K562 (cell line): ENCODE data around the gene FGF9. TPM values are rescaled to one million over a fixed set of nuclear protein-coding genes. Genes with fewer than 3 reads are reported as not detected.

Experiments used
- ATAC-seq: fragments of 200-7000 bp; cut with Tn5 transposase; 3 replicates; pipeline ENCODE4 v1.9.1; 2020; ENCODE audit warnings: moderate library complexity
- BruUV-seq: library from RNA; stranded (reverse); fragments of 400-500 nt; replicated peaks from 2 replicates; lab custom pipeline; 2021; lab: Mats Ljungman, UMichigan
- CTCF ChIA-PET: fragments of 300-600 bp; formaldehyde crosslinking; extraction: SDS; loops from one replicate; lab custom pipeline; 2021; ENCODE audit warnings: low intra/inter-chr PET ratio; lab: Yijun Ruan, JAX
- POLR2A ChIA-PET: fragments of 300-600, 350-650 bp; sonication (Branson Sonifier 250); formaldehyde crosslinking; extraction: SDS; loops from one replicate; lab custom pipeline; 2021; ENCODE audit warnings: antibody characterized with exemption, inconsistent platforms; lab: Yijun Ruan, JAX
- DNase-seq, 4 experiments: peaks; one replicate each; pipeline versions ENCODE4 v3.0.0 to v3.0.0-alpha.2; 2011 to 2018; ENCODE audit warnings: low spot score in 3 of 4, mixed read lengths in 3 of 4; ENCODE audit errors: extremely low read depth in 1 of 4
- FAIRE-seq: peaks from 2 replicates; lab custom pipeline; 2011; peaks lifted over from hg19 to GRCh38; lab: Jason Lieb, UNC
- H2AFZ ChIP-seq: 2 replicates; pipeline ENCODE4 v1.6.0; 2011; ENCODE audit warnings: low read depth, low read length, control low read depth, inconsistent platforms
- H3K27ac ChIP-seq: fragments of 200-600 bp; 3 replicates; pipeline ENCODE4 v1.8.0; 2011; ENCODE audit warnings: low read depth, mild to moderate bottlenecking, control low read depth, inconsistent platforms, low read length, moderate library complexity, mixed read lengths; ENCODE audit errors: extremely low read depth
- H3K27me3 ChIP-seq, 2 experiments: fragments of 300-600 bp in 1 of 2; 2 replicates in 1 of 2; 3 replicates in 1 of 2; pipeline versions ENCODE4 v1.6.0 to v1.8.0; 2011; ENCODE audit warnings: inconsistent platforms in 2 of 2, low read length in 2 of 2, mild to moderate bottlenecking in 1 of 2, mixed read lengths in 1 of 2, moderate library complexity in 1 of 2; ENCODE audit not compliant: control insufficient read depth in 2 of 2, insufficient read depth in 2 of 2
- H3K36me3 ChIP-seq: fragments of 300-600 bp; 3 replicates; pipeline ENCODE4 v1.8.0; 2011; ENCODE audit warnings: mild to moderate bottlenecking, low read length, inconsistent platforms; ENCODE audit not compliant: control insufficient read depth, insufficient read depth
- H3K4me1 ChIP-seq, 2 experiments: fragments of 200-600 bp in 1 of 2; replicated peaks in 1 of 2; 2 replicates in 1 of 2; 3 replicates in 1 of 2; pipeline versions ENCODE4 v1.5.1 to v1.8.0; 2011; ENCODE audit warnings: inconsistent platforms in 2 of 2, low read length in 2 of 2, mild to moderate bottlenecking in 1 of 2, mixed read lengths in 1 of 2, moderate library complexity in 1 of 2; ENCODE audit not compliant: control insufficient read depth in 2 of 2, insufficient read depth in 2 of 2
- H3K4me2 ChIP-seq: 2 replicates; pipeline ENCODE4 v1.6.1; 2011; ENCODE audit warnings: low read length, control low read depth, inconsistent platforms, mixed read lengths; ENCODE audit not compliant: insufficient read depth
- H3K4me3 ChIP-seq: fragments of 200-600 bp; sonication (generic), shearing (Covaris generic); 2 replicates; pipeline ENCODE4 v1.5.1; 2016; ENCODE audit warnings: control low read depth, inconsistent platforms
- H3K79me2 ChIP-seq: fragments of 200-600 bp; 3 replicates; pipeline ENCODE4 v1.8.0; 2011; ENCODE audit warnings: low read length, inconsistent platforms; ENCODE audit not compliant: control insufficient read depth, insufficient read depth
- H3K9ac ChIP-seq, 2 experiments: 2 replicates each; pipeline versions ENCODE4 v1.6.0 to v1.6.1; 2011; ENCODE audit warnings: low read depth in 2 of 2, low read length in 2 of 2, control low read depth in 1 of 2, inconsistent platforms in 1 of 2, mild to moderate bottlenecking in 1 of 2, mixed read lengths in 1 of 2; ENCODE audit not compliant: insufficient read depth in 1 of 2
- H3K9me1 ChIP-seq: one replicate; pipeline ENCODE4 v1.6.0; 2011; ENCODE audit warnings: inconsistent platforms, mild to moderate bottlenecking, low read length, moderate library complexity; ENCODE audit not compliant: control insufficient read depth, insufficient read depth
- H3K9me3 ChIP-seq: replicated peaks from 2 replicates; pipeline ENCODE4 v1.5.1; 2011; ENCODE audit warnings: low read depth, low read length, inconsistent platforms; ENCODE audit not compliant: control insufficient read depth, insufficient read depth
- H4K20me1 ChIP-seq: replicated peaks from 2 replicates; pipeline ENCODE4 v1.6.1; 2011; ENCODE audit warnings: low read length, inconsistent platforms, mixed read lengths; ENCODE audit not compliant: control insufficient read depth, insufficient read depth
- AFF4 ChIP-seq: sonication (generic); formaldehyde crosslinking; IDR thresholded peaks from 2 replicates; pipeline ENCODE4 v1.8.0; 2023; ENCODE audit warnings: mild to moderate bottlenecking, missing genetic modification reagents
- CLOCK ChIP-seq: fragments of 250-450 bp; sonication (Bioruptor Pico); IDR thresholded peaks from 2 replicates; pipeline ENCODE4 v1.4.0; 2020; ENCODE audit warnings: mild to moderate bottlenecking, moderate library complexity, borderline replicate concordance
- DACH1 ChIP-seq: fragments of 450-650 bp; IDR thresholded peaks from 2 replicates; pipeline ENCODE4 v1.6.1; 2018; ENCODE audit not compliant: partially characterized antibody
- GABPA ChIP-seq: fragments of 200-800 bp; sonication (Bioruptor generic); conservative IDR thresholded peaks from 2 replicates; pipeline ENCODE4 v1.6.1; 2016; ENCODE audit warnings: low read depth, missing genetic modification characterization, missing compliant biosample characterization
- JUNB ChIP-seq: fragments of 450-650 bp; formaldehyde crosslinking; conservative IDR thresholded peaks from 2 replicates; pipeline ENCODE4 v1.4.0; 2020; ENCODE audit warnings: mild to moderate bottlenecking
- LARP7 ChIP-seq: fragments of 450-650 bp; IDR thresholded peaks from 2 replicates; pipeline ENCODE4 v1.6.1; 2016
- SIN3A ChIP-seq, 2 experiments: fragments of 150-350 bp in 1 of 2; IDR thresholded peaks; 2 replicates each; pipeline ENCODE4 v1.6.1; 2011 to 2016; ENCODE audit warnings: borderline replicate concordance in 2 of 2, low read depth in 2 of 2, low read length in 2 of 2, mild to moderate bottlenecking in 2 of 2, moderate library complexity in 2 of 2; ENCODE audit not compliant: control insufficient read depth in 1 of 2
- SRSF1 ChIP-seq: fragments of 200-400 bp; formaldehyde crosslinking; IDR thresholded peaks from 2 replicates; pipeline ENCODE4 v1.6.1; 2017; ENCODE audit warnings: mild to moderate bottlenecking, low read depth, low read length, moderate library complexity
- TCF7L2 ChIP-seq: fragments of 150-350 bp; IDR thresholded peaks from 2 replicates; pipeline ENCODE4 v1.6.1; 2016; ENCODE audit warnings: low read depth, mild to moderate bottlenecking, low read length, moderate library complexity
- TCFL5 ChIP-seq: fragments of 250-450 bp; sonication (Bioruptor Pico); conservative IDR thresholded peaks from 2 replicates; pipeline ENCODE4 v1.6.1; 2021; ENCODE audit warnings: mild to moderate bottlenecking, moderate library complexity, matching md5 sums
- ZNF764 ChIP-seq: fragments of 250-450 bp; sonication (Bioruptor Pico); IDR thresholded peaks from 2 replicates; pipeline ENCODE4 v1.4.0; 2020; ENCODE audit warnings: low read depth, mild to moderate bottlenecking, moderate library complexity
- WGBS: fragments of 100-300 bp; shearing (Covaris generic); methylation state at CpG from one replicate; pipeline ENCODE4 v1.1.6; 2016; ENCODE audit warnings: low coverage, mixed read lengths; ENCODE audit not compliant: insufficient coverage; ENCODE audit errors: missing lambda C conversion rate; 5-methylcytosine and 5-hydroxymethylcytosine counted together
- in situ Hi-C: fragments of 300-500 bp; cut with MboI; formaldehyde crosslinking; loops from 4 replicates; pipeline ENCODE4 v1.15.0; 2018; ENCODE audit warnings: inconsistent platforms, mixed read lengths
- intact Hi-C: fragments of 100-400 bp; cut with micrococcal nuclease; formaldehyde crosslinking; loops from 2 replicates; pipeline ENCODE4 v1.14.2; 2022
- polyA plus RNA-seq, 8 experiments: library from polyadenylated mRNA; depleted of rRNA in 4 of 8; stranded (reverse) in 5 of 8; unstranded in 3 of 8; fragments of >200 nt; fragmentation: Nextera tagmentation in 2 of 8; fragmentation: Illumina TruSeq in 1 of 8; extraction: Ambion mirVana in 2 of 8; extraction: Trizol in 1 of 8; gene quantifications; 2 replicates each; pipeline versions ENCODE4 v1.2.1 to v1.2.3, GENCODE V29; 2011 to 2014; ENCODE audit warnings: inconsistent platforms in 1 of 8, missing spikeins in 1 of 8
- total RNA-seq, 7 experiments: library from RNA; depleted of rRNA in 6 of 7; stranded (reverse); fragments of >200 nt in 6 of 7; fragmentation: Illumina TruSeq in 2 of 7; extraction: Trizol in 2 of 7; gene quantifications; 2 replicates each; pipeline versions ENCODE4 v1.2.1 to v1.2.3, GENCODE V29; 2011 to 2021; ENCODE audit warnings: low replicate concordance in 1 of 7
- TF ChIP-seq, protein P1 (sequence below): fragments of 250-450 bp; sonication (Bioruptor Pico); IDR thresholded peaks from 2 replicates; pipeline ENCODE4 v1.5.0; 2022; ENCODE audit warnings: mild to moderate bottlenecking

The FGF9 gene
- total and polyA plus RNA-seq, 9 of the 15 experiments (the other 6 are each of a cell fraction or from before 2014, with no cell fraction given), result not detected

DNA sequence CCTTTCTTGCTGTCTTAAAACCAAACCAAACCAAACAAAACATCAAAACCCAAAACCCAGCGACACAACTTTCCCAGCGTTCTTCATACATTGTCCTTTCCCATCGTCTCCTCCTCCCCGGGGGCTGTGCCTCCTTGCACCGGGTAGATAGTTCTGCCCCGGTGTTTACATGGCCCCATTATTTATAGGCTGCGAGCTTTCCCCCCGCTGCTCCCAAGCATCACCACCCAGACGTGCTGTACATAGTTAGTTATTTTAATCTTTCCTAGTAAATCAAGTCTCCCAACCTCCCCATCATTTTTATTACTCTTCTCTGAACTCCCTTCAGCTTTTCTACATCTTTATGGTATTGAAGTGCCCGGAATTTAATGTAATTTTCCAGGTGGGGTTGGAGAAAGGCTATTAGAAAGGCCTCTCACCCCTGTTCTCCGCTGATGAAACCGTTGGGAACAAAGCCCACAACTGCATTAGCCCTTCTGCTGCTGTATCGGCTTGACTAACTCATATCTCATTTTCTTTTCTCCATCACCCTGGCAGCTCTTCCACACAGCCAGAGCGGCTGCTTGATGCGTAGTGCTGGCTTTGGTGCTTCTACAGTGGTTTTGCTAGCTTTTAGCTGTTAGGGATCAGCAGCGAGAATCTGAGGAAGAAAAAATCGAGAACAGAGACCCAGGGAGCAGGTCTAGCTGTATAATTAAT lies 53.1 kb downstream of the FGF9 start:
- Histone ChIP-seq H3K36me3 (no peaks in the 10 kb centered on the region), H3K4me2 (no peak overlapping the region), H3K9ac (no peak overlapping the region), H2AFZ (no peak overlapping the region), H3K27me3 (no peaks in the 10 kb centered on the region; a peak in 1 of 5 replicates), H3K79me2 (no peaks in the 10 kb centered on the region), H3K9me3 (no peaks in the 10 kb centered on the region), H3K4me3 (no peak overlapping the region), H3K9me1 (no peaks in the 10 kb centered on the region), H3K27ac (no peak overlapping the region), H3K4me1 (no peaks in the 10 kb centered on the region), H4K20me1 (no peaks in the 10 kb centered on the region)
- intact Hi-C loops (no loop called here), in situ Hi-C loops (no loop called here)
- TF ChIP-seq, protein P1, sequence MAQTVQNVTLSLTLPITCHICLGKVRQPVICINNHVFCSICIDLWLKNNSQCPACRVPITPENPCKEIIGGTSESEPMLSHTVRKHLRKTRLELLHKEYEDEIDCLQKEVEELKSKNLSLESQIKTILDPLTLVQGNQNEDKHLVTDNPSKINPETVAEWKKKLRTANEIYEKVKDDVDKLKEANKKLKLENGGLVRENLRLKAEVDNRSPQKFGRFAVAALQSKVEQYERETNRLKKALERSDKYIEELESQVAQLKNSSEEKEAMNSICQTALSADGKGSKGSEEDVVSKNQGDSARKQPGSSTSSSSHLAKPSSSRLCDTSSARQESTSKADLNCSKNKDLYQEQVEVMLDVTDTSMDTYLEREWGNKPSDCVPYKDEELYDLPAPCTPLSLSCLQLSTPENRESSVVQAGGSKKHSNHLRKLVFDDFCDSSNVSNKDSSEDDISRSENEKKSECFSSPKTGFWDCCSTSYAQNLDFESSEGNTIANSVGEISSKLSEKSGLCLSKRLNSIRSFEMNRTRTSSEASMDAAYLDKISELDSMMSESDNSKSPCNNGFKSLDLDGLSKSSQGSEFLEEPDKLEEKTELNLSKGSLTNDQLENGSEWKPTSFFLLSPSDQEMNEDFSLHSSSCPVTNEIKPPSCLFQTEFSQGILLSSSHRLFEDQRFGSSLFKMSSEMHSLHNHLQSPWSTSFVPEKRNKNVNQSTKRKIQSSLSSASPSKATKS (CRISPR knock-in tag), result no peak
- TF ChIP-seq ZNF764 (CRISPR knock-in tag), result no peak
- no peak for TF ChIP-seq JUNB (CRISPR knock-in tag)
- TF ChIP-seq LARP7, result no peak
- TF ChIP-seq CLOCK (CRISPR knock-in tag), result no peak
- TF ChIP-seq TCF7L2, result no peak
- no peak for TF ChIP-seq DACH1
- no peak for TF ChIP-seq GABPA (tag)
- TF ChIP-seq SRSF1, result no peak
- no peak for TF ChIP-seq AFF4
- no peak for TF ChIP-seq TCFL5 (CRISPR knock-in tag)
- no peak for TF ChIP-seq SIN3A (IDR thresholded peaks at IDR 0.05; ENCODE audit: borderline replicate concordance in 2 of 2, control insufficient read depth in 1 of 2, low read depth in 2 of 2, low read length in 2 of 2)
- ChIA-PET CTCF (no interaction called here), POLR2A (no interaction called here)
- DNase-seq, result no peak
- ATAC-seq, result no peak
- WGBS, result 0% methylated on average over 12 of the region's 17 CpGs
- no peak for FAIRE-seq
- no TSS peak for BruUV-seq
